ENCODE data around the gene KCNK5. TPM values are rescaled to one million over a fixed set of nuclear protein-coding genes. Genes with fewer than 3 reads are reported as not detected.

Gene KCNK5
- total RNA-seq, 2 donors from 2014 or later: 29.8 to 32.2 TPM

DNA sequence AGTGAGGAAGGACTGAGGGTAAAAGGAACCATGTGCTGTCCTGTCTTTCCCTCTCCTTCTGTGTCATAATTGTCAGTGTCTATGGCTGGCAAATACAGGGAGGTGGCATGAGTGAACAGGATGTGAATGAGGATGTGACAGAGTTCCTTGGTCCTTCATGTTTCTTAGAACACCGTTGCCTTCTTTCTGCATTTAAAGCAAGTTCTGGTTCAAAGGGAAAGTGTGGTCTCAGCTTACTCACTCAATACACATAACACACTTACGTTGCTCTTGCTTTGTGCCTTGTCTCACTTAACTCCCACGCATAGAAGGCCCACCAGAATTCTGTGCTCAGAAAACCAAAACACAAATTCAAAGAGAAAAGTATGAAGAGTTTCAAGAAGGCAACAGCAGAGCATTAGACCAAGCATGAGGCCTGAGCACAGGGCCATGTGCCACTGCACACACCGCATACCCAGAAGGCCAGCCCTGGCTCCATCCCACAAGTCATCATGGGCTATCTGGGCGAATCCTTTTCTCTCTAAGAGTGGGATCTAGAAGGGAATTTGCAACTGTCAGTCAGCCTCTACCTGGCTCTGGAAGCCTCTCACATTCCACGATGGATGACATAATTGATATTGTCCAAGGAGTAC is 75.4 kb downstream of the KCNK5 start:
- DNase-seq: no peak
- H3K4me3 ChIP-seq (ENCODE audit: low read length): no peak overlapping the region
- TF ChIP-seq CTCF (conservative IDR thresholded peaks at IDR 0.05): no peak
- H3K36me3 ChIP-seq (ENCODE audit: control insufficient read depth, insufficient read depth, low read length): no peaks in the 10 kb centered on the region
- peaks cover 2% of the 10 kb centered on the region for H3K36me3 Mint-ChIP-seq (ENCODE audit: low read depth)
- H3K9me3 ChIP-seq (ENCODE audit: control insufficient read depth, low read length): peaks cover 2% of the 10 kb centered on the region
- H3K27ac ChIP-seq (ENCODE audit: low read depth, low read length): no peak overlapping the region
- WGBS, 2 experiments (ENCODE audit: insufficient coverage in 1 of 2, insufficient read length in 1 of 2): 92 to 94% methylated on average over 6 of the region's 6 CpGs
- H3K27me3 Mint-ChIP-seq (ENCODE audit: insufficient read depth): peaks cover 10% of the 10 kb centered on the region
- peaks cover 4% of the 10 kb centered on the region for H3K4me1 Mint-ChIP-seq
- no peak overlapping the region for H3K27ac Mint-ChIP-seq
- H3K9me3 Mint-ChIP-seq: peaks cover 4% of the 10 kb centered on the region
- H3K9ac ChIP-seq (ENCODE audit: extremely low read depth, low read length, poor library complexity, severe bottlenecking): no peak overlapping the region
- H3K4me3 Mint-ChIP-seq: no peak overlapping the region
- H3K27me3 ChIP-seq (ENCODE audit: control insufficient read depth, insufficient read depth, low read length, poor library complexity, severe bottlenecking): peaks cover 19% of the 10 kb centered on the region
- H3K4me1 ChIP-seq (ENCODE audit: control insufficient read depth, insufficient read depth, low read length): peaks cover 4% of the 10 kb centered on the region

- H3K27me3 Mint-ChIP-seq (ENCODE audit: insufficient read depth): peaks cover 11% of the 10 kb centered on the region
- 87 to 91% methylated on average over 4 to 5 of the region's 5 CpGs for WGBS, 2 experiments (ENCODE audit: insufficient coverage in 1 of 2, insufficient read length in 1 of 2)
- no peak for DNase-seq
- H3K4me3 Mint-ChIP-seq: no peak overlapping the region
- no peaks in the 10 kb centered on the region for H3K9me3 Mint-ChIP-seq
- H3K4me3 ChIP-seq (ENCODE audit: low read length): no peak overlapping the region
- no peak overlapping the region for H3K27ac Mint-ChIP-seq
- TF ChIP-seq CTCF (conservative IDR thresholded peaks at IDR 0.05): no peak
- H3K27ac ChIP-seq (ENCODE audit: low read depth, low read length): no peak overlapping the region
- peaks cover 23% of the 10 kb centered on the region for H3K27me3 ChIP-seq (ENCODE audit: control insufficient read depth, insufficient read depth, low read length, poor library complexity, severe bottlenecking)
- H3K9ac ChIP-seq (ENCODE audit: extremely low read depth, low read length, poor library complexity, severe bottlenecking): no peak overlapping the region
- H3K4me1 Mint-ChIP-seq: peaks cover 4% of the 10 kb centered on the region
- H3K36me3 Mint-ChIP-seq (ENCODE audit: low read depth): no peaks in the 10 kb centered on the region
- peaks cover 1% of the 10 kb centered on the region for H3K4me1 ChIP-seq (ENCODE audit: control insufficient read depth, insufficient read depth, low read length)
- H3K36me3 ChIP-seq (ENCODE audit: control insufficient read depth, insufficient read depth, low read length): no peaks in the 10 kb centered on the region
- H3K9me3 ChIP-seq (ENCODE audit: control insufficient read depth, low read length): no peaks in the 10 kb centered on the region
Observed at GRCh38 chr6:39152262-39152661, 77.0 kb downstream of the KCNK5 start.

DNA sequence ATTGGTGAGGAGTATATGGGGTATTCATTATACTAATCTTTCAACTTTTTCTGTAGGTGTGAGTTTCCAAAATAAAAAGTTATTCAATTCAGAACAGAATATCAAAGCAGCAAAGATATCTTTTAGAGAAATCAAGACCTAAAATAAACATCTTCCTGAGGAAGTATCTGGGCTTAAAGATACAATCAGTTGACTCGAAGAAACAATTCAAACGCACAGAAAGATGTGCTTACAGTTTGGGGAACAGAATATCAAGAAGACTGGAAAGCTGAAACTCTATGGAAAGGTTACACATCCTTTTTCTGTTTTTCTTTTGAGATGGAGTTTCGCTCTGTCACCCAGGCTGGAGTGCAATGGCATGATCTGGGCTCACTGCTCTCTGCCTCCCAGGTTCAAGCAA is 78.1 kb downstream of the KCNK5 start:
- Histone ChIP-seq H3K4me3 (ENCODE audit: low read length) (no peak overlapping the region), H3K36me3 (ENCODE audit: control insufficient read depth, insufficient read depth, low read length) (no peaks in the 10 kb centered on the region), H3K4me1 (ENCODE audit: control insufficient read depth, insufficient read depth, low read length) (no peaks in the 10 kb centered on the region), H3K27me3 (ENCODE audit: control insufficient read depth, insufficient read depth, low read length, poor library complexity, severe bottlenecking) (peaks cover 20% of the 10 kb centered on the region), H3K27ac (ENCODE audit: low read depth, low read length) (no peak overlapping the region), H3K9me3 (ENCODE audit: control insufficient read depth, low read length) (no peaks in the 10 kb centered on the region), H3K9ac (ENCODE audit: extremely low read depth, low read length, poor library complexity, severe bottlenecking) (no peak overlapping the region)
- Mint-ChIP-seq H3K27ac (no peak overlapping the region), H3K4me1 (peaks cover under 1% of the 10 kb centered on the region), H3K27me3 (ENCODE audit: insufficient read depth) (peaks cover 7% of the 10 kb centered on the region), H3K36me3 (ENCODE audit: low read depth) (no peaks in the 10 kb centered on the region), H3K9me3 (no peaks in the 10 kb centered on the region), H3K4me3 (no peak overlapping the region)
- TF ChIP-seq CTCF (conservative IDR thresholded peaks at IDR 0.05): no peak
- 88 to 93% methylated on average over 3 of the region's 3 CpGs for WGBS, 2 experiments (ENCODE audit: insufficient coverage in 1 of 2, insufficient read length in 1 of 2)
- DNase-seq: no peak
